DOHH2 (cell line): ENCODE data around the gene GPR152.

Source experiments
- H3F3A ChIP-seq: fragments of 200-600 bp; sonication (generic), shearing (Covaris generic); 2 replicates; pipeline ENCODE4 v1.6.0; 2016; ENCODE audit warnings: antibody characterized with exemption, mild to moderate bottlenecking; ENCODE audit not compliant: control insufficient read depth, insufficient read depth
- H3K27ac ChIP-seq: fragments of 200-600 bp; sonication (generic); 2 replicates; pipeline ENCODE4 v1.5.1; 2014; ENCODE audit warnings: low read depth, mild to moderate bottlenecking, low read length, moderate library complexity
- H3K27me3 ChIP-seq: fragments of 200-600 bp; sonication (generic); 2 replicates; pipeline ENCODE4 v1.6.1; 2014; ENCODE audit warnings: mild to moderate bottlenecking, low read length, mixed read lengths; ENCODE audit not compliant: control insufficient read depth
- H3K36me3 ChIP-seq: fragments of 200-600 bp; sonication (generic); 2 replicates; pipeline ENCODE4 v1.6.1; 2014; ENCODE audit warnings: mild to moderate bottlenecking, low read length, moderate library complexity, mixed read lengths; ENCODE audit not compliant: control insufficient read depth
- H3K4me1 ChIP-seq: fragments of 200-600 bp; sonication (generic); 2 replicates; pipeline ENCODE4 v1.6.1; 2014; ENCODE audit warnings: mild to moderate bottlenecking, low read length, mixed read lengths; ENCODE audit not compliant: control insufficient read depth
- H3K4me2 ChIP-seq: fragments of 200-600 bp; sonication (generic); 2 replicates; pipeline ENCODE4 v1.6.0; 2014; ENCODE audit warnings: mild to moderate bottlenecking, low read length, moderate library complexity
- H3K4me3 ChIP-seq: fragments of 200-600 bp; sonication (generic); 2 replicates; pipeline ENCODE4 v1.5.1; 2014; ENCODE audit warnings: mild to moderate bottlenecking, low read length, mixed read lengths
- H3K79me2 ChIP-seq: fragments of 200-600 bp; sonication (generic); 2 replicates; pipeline ENCODE4 v1.6.1; 2014; ENCODE audit warnings: mild to moderate bottlenecking, low read length, mixed read lengths; ENCODE audit not compliant: control insufficient read depth
- H3K9me2 ChIP-seq: fragments of 200-600 bp; sonication (generic); replicated peaks from 2 replicates; pipeline ENCODE4 v1.6.1; 2014; ENCODE audit warnings: mild to moderate bottlenecking, low read length, mixed read lengths; ENCODE audit not compliant: control insufficient read depth
- H3K9me3 ChIP-seq: fragments of 200-600 bp; sonication (generic); 2 replicates; pipeline ENCODE4 v1.6.1; 2014; ENCODE audit warnings: antibody characterized with exemption, low read length, mixed read lengths; ENCODE audit not compliant: control insufficient read depth, insufficient read depth
- H4K20me1 ChIP-seq: fragments of 200-600 bp; sonication (generic); 2 replicates; pipeline ENCODE4 v1.6.0; 2014; ENCODE audit warnings: low read depth, mild to moderate bottlenecking, antibody characterized with exemption, low read length, moderate library complexity; ENCODE audit not compliant: control insufficient read depth, insufficient read depth
- EZH2phosphoT487 ChIP-seq: fragments of 200-600 bp; sonication (generic); IDR thresholded peaks from 2 replicates; pipeline ENCODE4 v1.6.1; 2017; ENCODE audit warnings: borderline replicate concordance, mild to moderate bottlenecking, antibody characterized with exemption, low read length, moderate library complexity, mixed read lengths
- TF ChIP-seq, protein P1 (sequence below): fragments of 200-600 bp; sonication (generic); IDR thresholded peaks from one replicate; pipeline ENCODE4 v1.5.1; 2014; ENCODE audit warnings: antibody characterized with exemption, mild to moderate bottlenecking, low read depth, low read length; ENCODE audit not compliant: poor library complexity, severe bottlenecking

The GPR152 gene

DNA sequence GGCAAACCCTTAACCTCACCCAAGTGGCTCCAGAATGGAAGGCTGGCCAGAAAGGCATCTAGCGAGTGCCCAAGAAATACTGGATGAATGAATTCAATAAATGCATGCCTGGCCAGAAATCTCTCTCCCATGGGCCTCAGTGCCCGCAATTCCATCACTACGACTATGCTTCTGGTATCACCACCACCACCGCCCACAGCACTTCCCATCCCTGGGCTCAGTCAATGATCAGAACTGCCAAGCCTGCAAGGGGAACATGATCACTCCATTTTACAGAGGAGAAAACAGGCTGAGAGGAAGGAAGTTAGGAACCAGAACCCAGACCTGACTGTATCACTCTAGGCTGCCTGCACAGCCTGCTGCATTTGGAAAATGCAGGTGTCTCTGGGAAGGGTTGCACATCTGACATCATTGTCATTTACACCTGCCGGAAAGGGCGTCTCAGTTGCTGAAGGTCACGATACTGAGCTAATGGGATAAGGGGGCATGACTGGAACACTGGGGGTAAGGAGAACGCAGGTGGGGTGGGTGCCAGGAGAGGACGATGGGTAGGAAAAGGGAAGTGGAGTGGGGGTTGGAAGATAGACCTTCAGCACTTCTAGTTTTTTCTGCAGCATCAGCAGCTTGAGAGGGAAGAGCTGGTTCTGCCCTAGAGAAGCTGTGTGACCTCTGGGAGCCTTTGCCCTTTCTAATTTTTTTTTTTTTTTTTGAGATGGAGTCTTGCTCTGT lies 3.2 kb downstream of the GPR152 start:
- H3K27ac ChIP-seq: peak overlapping the region; percentile 55
- TF ChIP-seq EZH2phosphoT487: no peak
- TF ChIP-seq, protein P1, sequence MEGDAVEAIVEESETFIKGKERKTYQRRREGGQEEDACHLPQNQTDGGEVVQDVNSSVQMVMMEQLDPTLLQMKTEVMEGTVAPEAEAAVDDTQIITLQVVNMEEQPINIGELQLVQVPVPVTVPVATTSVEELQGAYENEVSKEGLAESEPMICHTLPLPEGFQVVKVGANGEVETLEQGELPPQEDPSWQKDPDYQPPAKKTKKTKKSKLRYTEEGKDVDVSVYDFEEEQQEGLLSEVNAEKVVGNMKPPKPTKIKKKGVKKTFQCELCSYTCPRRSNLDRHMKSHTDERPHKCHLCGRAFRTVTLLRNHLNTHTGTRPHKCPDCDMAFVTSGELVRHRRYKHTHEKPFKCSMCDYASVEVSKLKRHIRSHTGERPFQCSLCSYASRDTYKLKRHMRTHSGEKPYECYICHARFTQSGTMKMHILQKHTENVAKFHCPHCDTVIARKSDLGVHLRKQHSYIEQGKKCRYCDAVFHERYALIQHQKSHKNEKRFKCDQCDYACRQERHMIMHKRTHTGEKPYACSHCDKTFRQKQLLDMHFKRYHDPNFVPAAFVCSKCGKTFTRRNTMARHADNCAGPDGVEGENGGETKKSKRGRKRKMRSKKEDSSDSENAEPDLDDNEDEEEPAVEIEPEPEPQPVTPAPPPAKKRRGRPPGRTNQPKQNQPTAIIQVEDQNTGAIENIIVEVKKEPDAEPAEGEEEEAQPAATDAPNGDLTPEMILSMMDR: no peak
- no peaks in the 10 kb centered on the region for H3K9me3 ChIP-seq
- no peaks in the 10 kb centered on the region for H3K27me3 ChIP-seq
- peak overlapping the region; percentile 49 for H3K4me2 ChIP-seq
- H3K4me1 ChIP-seq: peaks cover 69% of the 10 kb centered on the region
- peaks cover 17% of the 10 kb centered on the region for H3F3A ChIP-seq
- H3K9me2 ChIP-seq: no peaks in the 10 kb centered on the region
- H3K4me3 ChIP-seq: no peak overlapping the region
- no peaks in the 10 kb centered on the region for H3K36me3 ChIP-seq
- H4K20me1 ChIP-seq: no peaks in the 10 kb centered on the region
- H3K79me2 ChIP-seq: peaks cover 18% of the 10 kb centered on the region

DNA sequence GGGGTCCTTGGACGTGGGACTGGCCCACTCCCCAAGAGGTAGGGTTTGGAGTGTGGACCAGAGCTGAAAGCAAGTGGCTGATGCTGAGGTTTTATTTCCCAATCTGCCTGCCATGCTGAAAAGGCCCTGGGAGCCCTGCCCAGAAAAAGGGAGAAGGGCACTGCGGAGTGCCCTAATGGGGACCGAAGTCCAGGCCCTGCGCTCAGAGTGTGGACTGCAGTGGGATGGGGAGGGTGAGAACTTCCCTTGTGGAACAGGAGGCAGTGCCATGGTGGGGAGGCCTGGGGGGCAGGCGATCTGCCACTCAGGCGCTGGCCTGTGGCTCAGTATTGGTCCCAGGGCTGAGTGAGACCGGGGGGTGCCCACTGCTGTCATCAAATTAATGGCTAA lies 4.3 kb downstream of the GPR152 start:
- no peak overlapping the region for H3K4me3 ChIP-seq
- H3K79me2 ChIP-seq: peaks cover 18% of the 10 kb centered on the region
- H3K4me2 ChIP-seq: no peak overlapping the region
- H3F3A ChIP-seq: peaks cover 23% of the 10 kb centered on the region
- no peaks in the 10 kb centered on the region for H3K36me3 ChIP-seq
- H3K9me3 ChIP-seq: no peaks in the 10 kb centered on the region
- H4K20me1 ChIP-seq: no peaks in the 10 kb centered on the region
- no peaks in the 10 kb centered on the region for H3K27me3 ChIP-seq
- H3K27ac ChIP-seq: peak overlapping the region; percentile 4; the same call in 1 of the 2 replicates
- H3K4me1 ChIP-seq: peaks cover 73% of the 10 kb centered on the region
- TF ChIP-seq EZH2phosphoT487: no peak
- TF ChIP-seq, protein P1: no peak
- H3K9me2 ChIP-seq: no peaks in the 10 kb centered on the region

DNA sequence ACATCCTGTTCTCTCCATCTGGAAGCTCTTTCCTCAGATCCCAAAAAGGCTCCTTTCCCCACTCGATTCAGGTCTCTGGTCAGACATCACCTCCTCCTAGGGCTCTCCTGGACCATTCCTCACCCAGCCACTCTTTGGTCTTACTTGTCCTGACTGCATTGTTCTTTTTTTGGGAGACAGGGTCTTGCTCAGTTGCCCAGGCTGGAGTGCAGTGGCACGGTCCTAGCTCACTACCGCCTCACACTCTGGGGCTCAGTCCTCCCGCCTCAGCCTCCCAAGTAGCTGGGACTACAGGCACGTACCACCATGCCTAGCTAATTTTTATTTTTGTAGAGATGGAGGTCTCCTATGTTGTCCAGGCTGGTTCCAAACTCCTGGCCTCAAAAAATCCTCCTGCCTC lies 7.0 kb downstream of the GPR152 start:
- no peak for TF ChIP-seq EZH2phosphoT487
- TF ChIP-seq, protein P1: no peak
- Histone ChIP-seq H3K27ac (peak overlapping the region; percentile 92), H3K4me3 (peak overlapping the region; percentile 68), H3K9me2 (no peaks in the 10 kb centered on the region), H3F3A (peaks cover 44% of the 10 kb centered on the region), H3K79me2 (peaks cover 18% of the 10 kb centered on the region), H3K4me2 (peak overlapping the region; percentile 90), H3K27me3 (no peaks in the 10 kb centered on the region), H3K4me1 (peaks cover 86% of the 10 kb centered on the region), H4K20me1 (no peaks in the 10 kb centered on the region), H3K9me3 (no peaks in the 10 kb centered on the region), H3K36me3 (peaks cover 15% of the 10 kb centered on the region)
